Measurements from ENCODE around the gene DCANP1.
"Not testable (repeated sequence)": the region's sequence is repeated elsewhere in the genome, so short reads cannot be mapped to it uniquely, and the experiment has no call there.

DCANP1 gene, protein sequence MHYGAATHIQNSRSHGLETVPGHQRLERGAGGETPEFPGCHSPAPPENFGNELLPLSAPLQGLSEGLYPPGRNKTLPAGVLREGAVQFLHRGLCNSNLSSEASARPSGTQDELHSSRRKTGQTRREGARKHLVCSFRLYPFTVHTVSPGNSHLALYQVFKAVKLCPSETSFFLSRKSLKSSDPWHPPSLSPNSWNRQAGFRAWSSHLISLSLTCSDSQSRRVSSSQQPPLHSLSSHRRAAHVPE

DNA sequence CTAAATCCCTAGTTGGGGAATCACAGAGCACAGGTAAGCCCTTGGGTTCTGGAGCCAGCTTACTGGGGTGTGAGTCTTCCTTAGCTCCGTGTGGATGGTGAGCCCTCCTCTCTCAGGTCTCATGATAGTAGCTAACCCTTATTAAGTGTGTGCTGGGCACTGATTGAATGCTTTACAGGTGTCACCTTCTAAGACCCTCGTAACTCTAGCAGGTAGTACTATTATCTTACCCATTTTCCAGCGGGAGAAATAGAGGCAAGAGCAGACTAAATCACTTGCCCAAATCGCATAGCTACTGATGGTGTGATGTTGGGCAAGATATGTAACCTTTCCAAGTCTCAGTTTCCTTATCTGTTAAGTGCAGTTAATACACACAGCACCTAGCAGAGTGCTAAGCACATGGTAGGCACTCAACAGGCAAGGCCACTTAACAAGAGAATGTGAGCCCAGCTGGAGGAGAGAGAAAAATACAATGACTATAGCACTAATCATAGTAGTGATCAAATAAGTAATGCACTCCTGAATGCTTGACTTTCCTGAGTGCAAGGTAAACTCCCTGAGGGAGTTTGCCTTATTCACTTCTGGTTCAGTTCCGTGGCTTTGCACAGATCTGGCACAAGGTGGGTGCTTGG lies at the start of gene DCANP1:
TSS of gene DCANP1 (minus strand) at position 51 of the 632 bp plus-strand sequence. CDS start 240 bp downstream, outside the sequence.
- TF ChIP-seq, protein P1, sequence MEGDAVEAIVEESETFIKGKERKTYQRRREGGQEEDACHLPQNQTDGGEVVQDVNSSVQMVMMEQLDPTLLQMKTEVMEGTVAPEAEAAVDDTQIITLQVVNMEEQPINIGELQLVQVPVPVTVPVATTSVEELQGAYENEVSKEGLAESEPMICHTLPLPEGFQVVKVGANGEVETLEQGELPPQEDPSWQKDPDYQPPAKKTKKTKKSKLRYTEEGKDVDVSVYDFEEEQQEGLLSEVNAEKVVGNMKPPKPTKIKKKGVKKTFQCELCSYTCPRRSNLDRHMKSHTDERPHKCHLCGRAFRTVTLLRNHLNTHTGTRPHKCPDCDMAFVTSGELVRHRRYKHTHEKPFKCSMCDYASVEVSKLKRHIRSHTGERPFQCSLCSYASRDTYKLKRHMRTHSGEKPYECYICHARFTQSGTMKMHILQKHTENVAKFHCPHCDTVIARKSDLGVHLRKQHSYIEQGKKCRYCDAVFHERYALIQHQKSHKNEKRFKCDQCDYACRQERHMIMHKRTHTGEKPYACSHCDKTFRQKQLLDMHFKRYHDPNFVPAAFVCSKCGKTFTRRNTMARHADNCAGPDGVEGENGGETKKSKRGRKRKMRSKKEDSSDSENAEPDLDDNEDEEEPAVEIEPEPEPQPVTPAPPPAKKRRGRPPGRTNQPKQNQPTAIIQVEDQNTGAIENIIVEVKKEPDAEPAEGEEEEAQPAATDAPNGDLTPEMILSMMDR (IDR thresholded peaks at IDR 0.05; ENCODE audit: insufficient read depth, low read depth, low read length, missing control alignments), result no peak
- DNase-seq (ENCODE audit: low read depth), result no peak
- H3K4me3 ChIP-seq (ENCODE audit: low read depth, low read length), result no peak within 1 kb of the TSS

DNA sequence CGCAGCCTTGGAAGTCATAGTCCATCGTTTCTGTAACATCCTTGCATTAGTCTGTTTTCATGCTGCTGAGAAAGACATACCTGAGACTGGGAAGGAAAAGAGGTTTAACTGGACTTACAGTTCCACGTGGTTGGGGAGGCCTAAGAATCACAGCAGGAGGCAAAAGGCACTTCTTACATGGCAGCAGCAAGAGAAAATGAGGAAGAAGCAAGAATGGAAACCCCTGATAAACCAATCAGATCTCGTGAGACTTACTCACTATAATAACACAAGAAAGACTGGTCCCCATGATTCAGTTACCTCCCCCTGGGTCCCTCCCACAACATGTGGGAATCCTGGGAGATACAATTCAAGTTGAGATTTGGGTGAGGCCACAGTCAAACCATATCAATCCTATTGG lies 48.4 kb upstream of the DCANP1 start:
- not testable (repeated sequence) for DNase-seq (ENCODE audit: low read depth); H3K4me3 ChIP-seq (ENCODE audit: low read depth, low read length)

DNA sequence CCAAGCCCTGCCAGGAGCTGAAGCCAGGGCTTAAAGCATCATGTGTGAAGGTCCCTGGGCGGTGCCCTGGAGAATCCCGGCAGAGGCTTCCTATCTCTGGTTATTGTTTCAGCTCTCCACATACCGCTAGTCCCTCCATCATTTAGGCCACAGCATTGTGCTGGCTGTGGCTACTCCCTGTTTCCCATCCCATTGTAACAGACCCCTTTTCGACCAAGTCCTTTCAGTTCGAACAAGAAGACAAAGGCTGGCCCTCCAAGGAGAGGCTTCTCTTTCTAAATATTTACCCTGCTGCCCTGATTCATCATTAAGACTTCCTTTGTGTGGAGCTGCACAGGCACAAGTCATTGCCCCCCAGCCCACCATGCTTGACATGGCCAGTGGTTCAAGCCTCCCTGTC lies 47.0 kb upstream of the DCANP1 start:
- no peak for DNase-seq (ENCODE audit: low read depth)
- no peak overlapping the region for H3K4me3 ChIP-seq (ENCODE audit: low read depth, low read length)
- TF ChIP-seq, protein P1 (IDR thresholded peaks at IDR 0.05; ENCODE audit: insufficient read depth, low read depth, low read length, missing control alignments), result no peak

DNA sequence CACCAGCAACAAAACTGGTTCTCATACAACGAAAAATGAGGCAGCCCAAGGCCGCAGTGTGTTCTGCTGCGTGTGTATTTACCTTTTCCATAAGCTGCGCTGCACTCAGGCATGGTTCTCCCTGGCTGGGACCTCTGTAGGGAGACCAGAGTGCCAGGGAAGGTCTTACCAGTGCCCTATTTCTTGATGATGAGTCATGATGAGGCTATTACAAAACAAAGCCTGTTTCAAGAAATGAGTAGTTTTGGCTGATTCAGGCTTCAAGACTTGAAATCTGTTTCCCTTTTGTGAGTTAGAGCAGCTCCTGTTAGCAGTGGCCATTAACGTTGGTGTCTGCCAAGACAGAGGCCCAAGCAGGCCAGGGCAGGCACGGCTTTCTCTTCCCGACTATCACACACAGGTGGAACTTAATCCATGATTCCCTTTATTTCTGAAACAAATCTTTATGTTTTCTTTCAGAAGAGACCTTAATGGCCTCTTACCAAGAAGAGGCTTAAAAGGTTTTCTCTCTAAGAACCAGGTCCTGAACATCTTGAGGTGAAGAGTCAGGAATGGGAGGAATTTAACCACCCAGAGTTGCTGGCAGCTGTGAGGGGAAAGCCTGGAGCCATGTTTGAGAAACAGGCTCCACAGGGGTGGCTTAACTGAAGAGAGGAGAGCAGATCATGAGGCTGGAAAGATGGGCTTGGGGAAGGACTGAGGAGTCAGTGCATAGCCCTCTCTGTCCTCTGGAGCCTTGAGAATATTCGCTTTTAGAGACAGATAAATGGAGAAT lies 46.4 kb upstream of the DCANP1 start:
- TF ChIP-seq, protein P1 (IDR thresholded peaks at IDR 0.05; ENCODE audit: insufficient read depth, low read depth, low read length, missing control alignments), result no peak
- DNase-seq (ENCODE audit: low read depth), result no peak
- H3K4me3 ChIP-seq (ENCODE audit: low read depth, low read length), result no peak overlapping the region

DNA sequence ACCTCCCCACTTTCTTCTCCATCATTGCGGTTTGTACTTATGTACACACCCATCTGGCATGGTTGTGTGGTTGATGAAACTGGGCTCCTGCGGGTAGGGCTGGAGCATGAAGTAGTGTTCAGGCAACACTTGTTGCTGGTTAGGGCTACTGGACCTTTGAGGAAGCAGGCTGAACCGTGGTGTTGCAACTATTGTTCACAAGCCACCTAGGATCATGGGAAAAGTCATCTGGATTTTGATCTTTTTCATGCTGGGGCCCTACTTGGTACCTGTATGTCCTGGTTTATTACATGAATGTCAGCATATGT lies 45.1 kb upstream of the DCANP1 start:
- H3K4me3 ChIP-seq (ENCODE audit: low read depth, low read length), result no peak overlapping the region
- TF ChIP-seq, protein P1 (IDR thresholded peaks at IDR 0.05; ENCODE audit: insufficient read depth, low read depth, low read length, missing control alignments), result no peak
- no peak for DNase-seq (ENCODE audit: low read depth)

DNA sequence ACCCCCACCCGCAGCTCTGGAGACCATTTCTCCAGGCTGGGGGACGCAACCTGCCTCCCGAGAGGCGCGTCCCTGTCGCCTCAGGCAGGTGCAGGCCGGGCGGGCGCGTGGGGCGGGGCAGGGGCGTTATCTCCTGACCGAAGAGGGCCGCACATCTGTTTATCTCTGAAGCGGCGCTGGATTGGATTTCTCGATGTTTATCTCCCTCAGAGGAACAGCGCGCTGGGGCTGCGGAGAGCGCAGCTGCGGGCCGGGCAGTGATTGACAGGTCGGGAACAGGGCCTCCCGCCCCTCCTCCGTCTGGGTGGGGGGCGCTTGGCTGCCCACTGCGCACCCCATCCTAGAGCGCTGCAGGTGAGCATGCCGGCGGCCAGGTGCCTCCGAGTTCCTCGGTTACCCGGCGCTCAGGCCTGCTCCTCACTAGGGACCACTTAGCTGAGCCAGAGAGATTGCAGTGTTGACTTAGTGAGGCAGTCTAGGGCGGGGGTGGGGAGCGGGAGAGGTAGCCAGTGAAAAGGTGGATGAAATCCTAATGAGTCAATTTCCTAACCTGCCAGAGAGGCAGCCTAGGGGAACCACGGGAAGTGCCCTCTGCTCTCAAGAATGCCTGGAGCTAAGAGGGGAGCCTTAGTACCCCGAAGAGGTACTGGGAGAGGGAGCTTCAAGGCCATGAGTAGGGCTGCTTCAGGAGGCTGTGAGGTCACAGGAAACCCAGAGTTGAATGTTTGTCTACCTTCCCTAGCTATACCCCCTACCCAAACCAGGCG lies 44.6 kb upstream of the DCANP1 start:
- no peak overlapping the region for H3K4me3 ChIP-seq (ENCODE audit: low read depth, low read length)
- no peak for DNase-seq (ENCODE audit: low read depth)
- TF ChIP-seq, protein P1 (IDR thresholded peaks at IDR 0.05; ENCODE audit: insufficient read depth, low read depth, low read length, missing control alignments), result no peak

DNA sequence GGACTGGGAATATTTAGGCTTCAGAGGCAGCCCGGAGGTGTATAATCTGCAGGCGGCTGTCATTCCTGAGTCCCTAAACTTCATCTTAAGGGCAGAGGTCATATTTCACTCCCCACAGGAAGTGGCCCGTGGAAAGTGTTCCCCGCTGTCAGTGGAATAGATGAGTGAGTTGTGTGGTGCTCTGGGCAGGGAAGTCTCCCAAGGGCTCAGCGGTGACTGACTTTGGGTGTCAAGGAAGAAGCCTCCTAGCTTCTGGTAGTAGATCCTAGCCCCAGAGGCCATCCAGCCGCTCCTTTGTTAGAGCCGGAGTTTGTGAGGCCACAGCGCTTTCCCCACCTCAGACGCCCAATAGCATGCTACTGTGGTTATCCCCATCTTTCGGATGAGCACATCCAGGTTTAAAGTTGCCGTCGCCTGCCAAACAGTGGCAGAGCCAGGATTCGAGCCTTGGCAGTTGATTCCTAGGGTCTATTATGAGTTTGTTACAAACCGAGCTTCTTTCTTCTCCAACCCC lies 43.9 kb upstream of the DCANP1 start:
- TF ChIP-seq, protein P1 (IDR thresholded peaks at IDR 0.05; ENCODE audit: insufficient read depth, low read depth, low read length, missing control alignments), result no peak
- H3K4me3 ChIP-seq (ENCODE audit: low read depth, low read length), result no peak overlapping the region
- DNase-seq (ENCODE audit: low read depth), result no peak

Measured in GM12865 (cell line).